B cell (primary cell): ENCODE measurements around the gene ZBBX. TPM values are rescaled to one million over a fixed set of nuclear protein-coding genes. Genes with fewer than 3 reads are reported as not detected.

Experiments
- ATAC-seq: fragments of 200-7000 bp; cut with Tn5 transposase; one replicate; pipeline ENCODE4 v1.10.0; 2021; ENCODE audit warnings: low read depth, mild to moderate bottlenecking, moderate number of reproducible peaks, moderate library complexity
- CTCF ChIA-PET: fragments of 350-600 bp; sonication (Branson Sonifier 250); formaldehyde crosslinking; loops from one replicate; lab custom pipeline; 2021; ENCODE audit warnings: antibody characterized with exemption, inconsistent platforms; lab: Charles Lee
- POLR2A ChIA-PET: fragments of 350-600 bp; sonication (Branson Sonifier 250); formaldehyde crosslinking; loops from one replicate; lab custom pipeline; 2021; ENCODE audit warnings: antibody characterized with exemption; lab: Charles Lee
- DNase-seq: peaks from one replicate; pipeline ENCODE4 v3.0.0; 2013
- H2AFZ ChIP-seq: 2 replicates; pipeline ENCODE4 v1.6.1; 2012; ENCODE audit warnings: mild to moderate bottlenecking, low read depth, low read length; ENCODE audit not compliant: insufficient read depth, poor library complexity, severe bottlenecking
- H3K27ac ChIP-seq, 2 donors: 1 replicate in 1 of 2; 2 replicates in 1 of 2; pipeline ENCODE4 v1.5.1; 2012 to 2013; ENCODE audit warnings: low read length in 2 of 2, mild to moderate bottlenecking in 2 of 2, moderate library complexity in 1 of 2
- H3K27me3 ChIP-seq, 4 experiments: fragments of 200-600 bp in 1 of 4; sonication (generic) in 1 of 4; replicated peaks in 1 of 4; 1 replicate in 2 of 4; 2 replicates in 2 of 4; pipeline versions ENCODE4 v1.6.1 to v1.7.0; 2013 to 2016; ENCODE audit warnings: low read length in 3 of 4, mild to moderate bottlenecking in 2 of 4, mixed read lengths in 1 of 4, moderate library complexity in 1 of 4; ENCODE audit not compliant: insufficient read depth in 4 of 4, control insufficient read depth in 3 of 4; ENCODE audit errors: control extremely low read depth in 1 of 4
- H3K36me3 ChIP-seq, 2 experiments: replicated peaks in 1 of 2; 1 replicate in 1 of 2; 2 replicates in 1 of 2; pipeline versions ENCODE4 v1.6.1 to v1.7.1; 2013; ENCODE audit warnings: low read length in 1 of 2; ENCODE audit not compliant: insufficient read depth in 2 of 2, control insufficient read depth in 1 of 2; ENCODE audit errors: control extremely low read depth in 1 of 2, extremely low read depth in 1 of 2
- H3K4me1 ChIP-seq, 2 donors: fragments of 200-600 bp in 1 of 2; sonication (generic) in 1 of 2; 1 replicate in 1 of 2; 2 replicates in 1 of 2; pipeline versions ENCODE4 v1.5.1 to v1.6.1; 2013 to 2017; ENCODE audit warnings: low read length in 2 of 2; ENCODE audit not compliant: control insufficient read depth in 2 of 2, insufficient read depth in 2 of 2
- H3K4me2 ChIP-seq: replicated peaks from 2 replicates; pipeline ENCODE3; 2012; ENCODE audit warnings: mild to moderate bottlenecking, low read depth, low read length; ENCODE audit not compliant: poor library complexity, severe bottlenecking
- H3K4me3 ChIP-seq, 5 experiments: fragments of 200-600 bp in 1 of 5; sonication (generic) in 1 of 5; 1 replicate in 3 of 5; 2 replicates in 2 of 5; pipeline versions ENCODE4 v1.5.1 to v1.7.0; 2011 to 2016; ENCODE audit warnings: low read length in 4 of 5, mild to moderate bottlenecking in 4 of 5, low read depth in 2 of 5, control low read depth in 1 of 5, moderate library complexity in 1 of 5; ENCODE audit not compliant: insufficient read depth in 1 of 5; ENCODE audit errors: control extremely low read depth in 1 of 5, extremely low read depth in 1 of 5
- H3K79me2 ChIP-seq: fragments of 200-600 bp; sonication (generic); one replicate; pipeline ENCODE4 v1.6.0; 2016; ENCODE audit warnings: low read length; ENCODE audit not compliant: control insufficient read depth, insufficient read depth
- H3K9ac ChIP-seq: fragments of 200-600 bp; sonication (generic); 2 replicates; pipeline ENCODE4 v1.6.1; 2017; ENCODE audit warnings: mild to moderate bottlenecking, low read length, moderate library complexity
- H3K9me3 ChIP-seq, 3 donors: one replicate each; pipeline versions ENCODE4 v1.6.1 to v1.7.1; 2013; ENCODE audit warnings: low read length in 2 of 3; ENCODE audit not compliant: control insufficient read depth in 2 of 3, insufficient read depth in 1 of 3; ENCODE audit errors: control extremely low read depth in 1 of 3
- H4K20me1 ChIP-seq: 2 replicates; pipeline ENCODE4 v1.6.0; 2012; ENCODE audit warnings: mild to moderate bottlenecking, low read length; ENCODE audit not compliant: insufficient read depth, control insufficient read depth, poor library complexity, severe bottlenecking
- H3K27ac Mint-ChIP-seq: one replicate; pipeline ENCODE4 v1.8.0; 2021; ENCODE audit warnings: mixed read lengths
- H3K27me3 Mint-ChIP-seq: one replicate; pipeline ENCODE4 v1.8.0; 2021; ENCODE audit warnings: mixed read lengths
- H3K4me1 Mint-ChIP-seq: one replicate; pipeline ENCODE4 v1.8.0; 2021; ENCODE audit warnings: mixed read lengths
- H3K4me3 Mint-ChIP-seq: one replicate; pipeline ENCODE4 v1.8.0; 2021; ENCODE audit warnings: mixed read lengths
- H3K9me3 Mint-ChIP-seq: one replicate; pipeline ENCODE4 v1.8.0; 2022; ENCODE audit warnings: mixed read lengths; ENCODE audit not compliant: insufficient read depth
- EZH2 ChIP-seq: IDR thresholded peaks from 2 replicates; pipeline ENCODE4 v1.6.1; 2012; ENCODE audit warnings: borderline replicate concordance, low read depth, mild to moderate bottlenecking, moderate library complexity, low read length; ENCODE audit not compliant: insufficient read depth, poor library complexity, severe bottlenecking
- WGBS: methylation state at CpG from one replicate; pipeline ENCODE4 v1.1.5; 2013; ENCODE audit warnings: missing lambda C conversion rate; ENCODE audit not compliant: insufficient coverage; 5-methylcytosine and 5-hydroxymethylcytosine counted together
- intact Hi-C: fragments of 100-400 bp; cut with micrococcal nuclease; formaldehyde crosslinking; loops from one replicate; pipeline ENCODE4 v1.10.0; 2022
- polyA plus RNA-seq: library from polyadenylated mRNA; depleted of rRNA; stranded (reverse); fragments of >200 nt; gene quantifications from 2 replicates; pipeline ENCODE4 v1.2.3, GENCODE V29; 2012
- total RNA-seq, 2 donors: library from RNA; stranded (reverse); fragments of 120-200 nt in 1 of 2; gene quantifications; 1 replicate in 1 of 2; 2 replicates in 1 of 2; pipeline versions ENCODE4 v1.2.3 to v1.2.4, GENCODE V29; 2013 to 2022
- TF ChIP-seq, protein P1 (sequence below): fragments of 200-600 bp; IDR thresholded peaks from one replicate; pipeline ENCODE4 v1.8.0; 2022; ENCODE audit warnings: antibody characterized with exemption, mild to moderate bottlenecking

The ZBBX gene
- total and polyA plus RNA-seq, 2 donors (not counting 1 experiment from before 2014, with no cell fraction given), result not detected

DNA sequence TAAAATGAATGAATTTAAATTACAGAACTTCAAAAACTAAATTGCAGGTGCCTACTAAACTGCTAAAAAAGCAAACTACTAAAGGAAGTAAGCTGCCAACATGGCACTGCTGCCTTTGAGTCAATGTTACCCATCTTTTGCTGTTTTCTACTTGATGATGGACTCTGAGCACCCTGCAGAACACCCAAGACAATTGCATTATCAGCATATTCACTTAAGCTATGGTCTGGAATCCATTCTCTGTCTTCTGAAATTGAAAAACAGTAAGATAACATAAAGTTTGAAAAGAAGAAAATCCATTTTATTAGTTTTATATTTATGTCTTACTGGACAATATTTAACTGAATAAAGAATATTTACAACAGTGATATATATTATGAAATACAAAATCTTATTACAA is 91.4 kb downstream of the ZBBX start:
- H3K4me1 ChIP-seq, result no peaks in the 10 kb centered on the region
- no peak overlapping the region for H2AFZ ChIP-seq
- H4K20me1 ChIP-seq, result no peaks in the 10 kb centered on the region
- no peaks in the 10 kb centered on the region for H3K79me2 ChIP-seq
- Mint-ChIP-seq H3K27ac (no peak overlapping the region), H3K4me3 (no peak overlapping the region), H3K27me3 (no peaks in the 10 kb centered on the region), H3K4me1 (no peaks in the 10 kb centered on the region), H3K9me3 (no peaks in the 10 kb centered on the region)
- H3K9me3 ChIP-seq, result peaks cover 0 to 5% (median 0%) of the 10 kb centered on the region in 3 donors
- H3K4me2 ChIP-seq, result no peak overlapping the region
- POLR2A ChIA-PET, result no interaction called here
- no peaks in the 10 kb centered on the region for H3K27me3 ChIP-seq
- ATAC-seq (no peak), DNase-seq (no peak)
- intact Hi-C loops, result no loop called here
- H3K27ac ChIP-seq, result no peak overlapping the region
- CTCF ChIA-PET, result no interaction called here
- H3K36me3 ChIP-seq, result no peaks in the 10 kb centered on the region
- no peak overlapping the region for H3K9ac ChIP-seq
- TF ChIP-seq EZH2, result no peak
- TF ChIP-seq, protein P1, sequence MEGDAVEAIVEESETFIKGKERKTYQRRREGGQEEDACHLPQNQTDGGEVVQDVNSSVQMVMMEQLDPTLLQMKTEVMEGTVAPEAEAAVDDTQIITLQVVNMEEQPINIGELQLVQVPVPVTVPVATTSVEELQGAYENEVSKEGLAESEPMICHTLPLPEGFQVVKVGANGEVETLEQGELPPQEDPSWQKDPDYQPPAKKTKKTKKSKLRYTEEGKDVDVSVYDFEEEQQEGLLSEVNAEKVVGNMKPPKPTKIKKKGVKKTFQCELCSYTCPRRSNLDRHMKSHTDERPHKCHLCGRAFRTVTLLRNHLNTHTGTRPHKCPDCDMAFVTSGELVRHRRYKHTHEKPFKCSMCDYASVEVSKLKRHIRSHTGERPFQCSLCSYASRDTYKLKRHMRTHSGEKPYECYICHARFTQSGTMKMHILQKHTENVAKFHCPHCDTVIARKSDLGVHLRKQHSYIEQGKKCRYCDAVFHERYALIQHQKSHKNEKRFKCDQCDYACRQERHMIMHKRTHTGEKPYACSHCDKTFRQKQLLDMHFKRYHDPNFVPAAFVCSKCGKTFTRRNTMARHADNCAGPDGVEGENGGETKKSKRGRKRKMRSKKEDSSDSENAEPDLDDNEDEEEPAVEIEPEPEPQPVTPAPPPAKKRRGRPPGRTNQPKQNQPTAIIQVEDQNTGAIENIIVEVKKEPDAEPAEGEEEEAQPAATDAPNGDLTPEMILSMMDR, result no peak
- H3K4me3 ChIP-seq, result no peak overlapping the region

- H4K20me1 ChIP-seq, result no peaks in the 10 kb centered on the region
- DNase-seq, result no peak
- no peak for ATAC-seq
- Mint-ChIP-seq H3K27ac (no peak overlapping the region), H3K9me3 (no peaks in the 10 kb centered on the region), H3K27me3 (no peaks in the 10 kb centered on the region), H3K4me3 (no peak overlapping the region), H3K4me1 (no peaks in the 10 kb centered on the region)
- no peaks in the 10 kb centered on the region for H3K79me2 ChIP-seq
- no CpG with 5 or more reads among the region's 3 CpGs for WGBS
- no peaks in the 10 kb centered on the region for H3K27me3 ChIP-seq
- no peak overlapping the region for H3K27ac ChIP-seq
- H3K9me3 ChIP-seq, result peaks cover 0 to 5% (median 0%) of the 10 kb centered on the region in 3 donors
- intact Hi-C loops, result no loop called here
- no peak overlapping the region for H3K4me2 ChIP-seq
- ChIA-PET POLR2A (no interaction called here), CTCF (no interaction called here)
- H3K4me1 ChIP-seq, result no peaks in the 10 kb centered on the region
- TF ChIP-seq, protein P1, result no peak
- no peak for TF ChIP-seq EZH2
- H3K36me3 ChIP-seq, result no peaks in the 10 kb centered on the region
- H2AFZ ChIP-seq, result no peak overlapping the region
- H3K4me3 ChIP-seq, result no peak overlapping the region
- no peak overlapping the region for H3K9ac ChIP-seq
These were observed 92.8 kb downstream of the ZBBX start for GRCh38 chr3:167287308-167287707.
